ENCODE measurements around the gene NUDT3.

The NUDT3 gene

GRCh38 chr6:34343806-34344205 lies 48.7 kb downstream of the NUDT3 start:
- TF ChIP-seq CTCF (IDR thresholded peaks at IDR 0.05): no peak
- TF ChIP-seq ZFX (IDR thresholded peaks at IDR 0.05; ENCODE audit: borderline replicate concordance): no peak
- no peak overlapping the region for H3K27ac ChIP-seq

- TF ChIP-seq ZFX (IDR thresholded peaks at IDR 0.05; ENCODE audit: borderline replicate concordance) (no peak), CTCF (IDR thresholded peaks at IDR 0.05) (no peak)
Observed at GRCh38 chr6:34342247-34342646, 50.2 kb downstream of the NUDT3 start.

GRCh38 chr6:34341481-34341971 lies 50.9 kb downstream of the NUDT3 start:
- H3K27ac ChIP-seq: no peak overlapping the region

More at GRCh38 chr6:34342247-34342646, 50.2 kb downstream of the NUDT3 start:
- no peak overlapping the region for H3K27ac ChIP-seq

GRCh38 chr6:34340906-34341480 lies 51.5 kb downstream of the NUDT3 start:
- TF ChIP-seq CTCF (IDR thresholded peaks at IDR 0.05): no peak
- no peak for TF ChIP-seq ZFX (IDR thresholded peaks at IDR 0.05; ENCODE audit: borderline replicate concordance)
- no peak overlapping the region for H3K27ac ChIP-seq

More at GRCh38 chr6:34341481-34341971, 50.9 kb downstream of the NUDT3 start:
- no peak for TF ChIP-seq ZFX (IDR thresholded peaks at IDR 0.05; ENCODE audit: borderline replicate concordance)
- no peak for TF ChIP-seq CTCF (IDR thresholded peaks at IDR 0.05)

- no peak for TF ChIP-seq ZFX (IDR thresholded peaks at IDR 0.05; ENCODE audit: borderline replicate concordance)
- TF ChIP-seq CTCF (IDR thresholded peaks at IDR 0.05): no peak
- no peak overlapping the region for H3K27ac ChIP-seq
Observed at GRCh38 chr6:34340394-34340793, 52.1 kb downstream of the NUDT3 start.

- H3K27ac ChIP-seq: no peak overlapping the region
- no peak for TF ChIP-seq CTCF (IDR thresholded peaks at IDR 0.05)
- no peak for TF ChIP-seq ZFX (IDR thresholded peaks at IDR 0.05; ENCODE audit: borderline replicate concordance)
Observed at GRCh38 chr6:34339971-34340370, 52.5 kb downstream of the NUDT3 start.

- no peak for TF ChIP-seq ZFX (IDR thresholded peaks at IDR 0.05; ENCODE audit: borderline replicate concordance)
- TF ChIP-seq CTCF (IDR thresholded peaks at IDR 0.05): no peak
Observed at GRCh38 chr6:34339432-34339831, 53.0 kb downstream of the NUDT3 start.

More at GRCh38 chr6:34339432-34339831, 53.0 kb downstream of the NUDT3 start:
- no peak overlapping the region for H3K27ac ChIP-seq

Data from 22Rv1 (cell line).